CD14-positive monocyte (primary cell): ENCODE data around the gene EEPD1. TPM values are rescaled to one million over a fixed set of nuclear protein-coding genes. Genes with fewer than 3 reads are reported as not detected.

Experiments
- DNase-seq, 3 donors: peaks; one replicate each; pipeline ENCODE4 v3.0.0-alpha.2; 2011 to 2022
- H2AFZ ChIP-seq: 2 replicates; pipeline ENCODE4 v1.6.0; 2012; ENCODE audit warnings: mild to moderate bottlenecking, low read depth, low read length, inconsistent platforms; ENCODE audit not compliant: insufficient read depth, poor library complexity, severe bottlenecking
- H3K27ac ChIP-seq, 2 donors: 1 replicate in 1 of 2; 2 replicates in 1 of 2; pipeline ENCODE4 v1.5.1; 2012 to 2013; ENCODE audit warnings: low read length in 2 of 2, control low read depth in 1 of 2, inconsistent platforms in 1 of 2, low read depth in 1 of 2, mild to moderate bottlenecking in 1 of 2
- H3K27me3 ChIP-seq, 2 donors: one replicate each; pipeline versions ENCODE4 v1.6.0 to v1.6.1; 2011 to 2013; ENCODE audit warnings: low read length in 2 of 2; ENCODE audit not compliant: control insufficient read depth in 2 of 2, insufficient read depth in 2 of 2
- H3K36me3 ChIP-seq, 2 donors: replicated peaks in 1 of 2; 1 replicate in 1 of 2; 2 replicates in 1 of 2; pipeline versions ENCODE4 v1.5.1 to v1.6.1; 2012 to 2013; ENCODE audit warnings: low read length in 2 of 2, control low read depth in 1 of 2, inconsistent platforms in 1 of 2, mild to moderate bottlenecking in 1 of 2; ENCODE audit not compliant: insufficient read depth in 2 of 2, control insufficient read depth in 1 of 2
- H3K4me1 ChIP-seq, 2 donors: 1 replicate in 1 of 2; 2 replicates in 1 of 2; pipeline versions ENCODE4 v1.5.1 to v1.6.1; 2012 to 2013; ENCODE audit warnings: low read length in 2 of 2, control low read depth in 1 of 2, inconsistent platforms in 1 of 2, mild to moderate bottlenecking in 1 of 2, moderate library complexity in 1 of 2; ENCODE audit not compliant: insufficient read depth in 2 of 2, control insufficient read depth in 1 of 2
- H3K4me2 ChIP-seq: replicated peaks from 2 replicates; pipeline ENCODE3; 2012; ENCODE audit warnings: low read length, moderate library complexity, mild to moderate bottlenecking; ENCODE audit not compliant: poor library complexity, severe bottlenecking; ENCODE audit errors: extremely low read depth
- H3K4me3 ChIP-seq, 3 experiments: fragments of 200-600 bp in 1 of 3; sonication (generic) in 1 of 3; replicated peaks in 1 of 3; 1 replicate in 2 of 3; 2 replicates in 1 of 3; pipeline ENCODE4 v1.5.1; 2011 to 2013; ENCODE audit warnings: low read length in 3 of 3, mild to moderate bottlenecking in 3 of 3, control low read depth in 2 of 3, low read depth in 2 of 3, inconsistent platforms in 1 of 3, moderate library complexity in 1 of 3
- H3K79me2 ChIP-seq: 2 replicates; pipeline ENCODE4 v1.6.0; 2012; ENCODE audit warnings: mild to moderate bottlenecking, control low read depth, inconsistent platforms, low read length, moderate library complexity; ENCODE audit not compliant: insufficient read depth
- H3K9ac ChIP-seq: 2 replicates; pipeline ENCODE4 v1.6.0; 2017; ENCODE audit warnings: low read length, mild to moderate bottlenecking; ENCODE audit not compliant: insufficient read depth, poor library complexity, severe bottlenecking
- H3K9me3 ChIP-seq, 2 donors: replicated peaks in 1 of 2; 1 replicate in 1 of 2; 2 replicates in 1 of 2; pipeline versions ENCODE4 v1.5.1 to v1.6.1; 2012 to 2013; ENCODE audit warnings: low read length in 2 of 2, control low read depth in 1 of 2; ENCODE audit not compliant: control insufficient read depth in 1 of 2, insufficient read depth in 1 of 2
- H4K20me1 ChIP-seq: 2 replicates; pipeline ENCODE4 v1.6.0; 2012; ENCODE audit warnings: mild to moderate bottlenecking, low read length, control low read depth, moderate library complexity; ENCODE audit not compliant: insufficient read depth
- H3K27ac Mint-ChIP-seq, 7 donors: one replicate each; pipeline ENCODE4 v1.8.0; 2020; ENCODE audit warnings: mild to moderate bottlenecking in 7 of 7, mixed read lengths in 7 of 7, moderate library complexity in 6 of 7, inconsistent platforms in 2 of 7
- H3K27me3 Mint-ChIP-seq, 3 donors: one replicate each; pipeline ENCODE4 v1.8.0; 2021 to 2022; ENCODE audit warnings: low read depth in 3 of 3, mild to moderate bottlenecking in 3 of 3, mixed read lengths in 3 of 3, moderate library complexity in 3 of 3, inconsistent platforms in 1 of 3
- H3K36me3 Mint-ChIP-seq, 2 donors: one replicate each; pipeline ENCODE4 v1.8.0; 2020; ENCODE audit warnings: mixed read lengths in 2 of 2, inconsistent platforms in 1 of 2, mild to moderate bottlenecking in 1 of 2
- H3K4me1 Mint-ChIP-seq: one replicate; pipeline ENCODE4 v1.8.0; 2020; ENCODE audit warnings: mild to moderate bottlenecking, mixed read lengths
- H3K4me3 Mint-ChIP-seq, 2 donors: one replicate each; pipeline ENCODE4 v1.8.0; 2020; ENCODE audit warnings: mild to moderate bottlenecking in 2 of 2, mixed read lengths in 2 of 2, moderate library complexity in 1 of 2
- H3K9me3 Mint-ChIP-seq, 7 donors: one replicate each; pipeline ENCODE4 v1.8.0; 2020 to 2022; ENCODE audit warnings: mixed read lengths in 7 of 7, mild to moderate bottlenecking in 6 of 7, moderate library complexity in 6 of 7, inconsistent platforms in 2 of 7
- WGBS: methylation state at CpG from one replicate; pipeline ENCODE4 v1.1.5; 2013; ENCODE audit warnings: missing lambda C conversion rate; ENCODE audit not compliant: insufficient coverage; 5-methylcytosine and 5-hydroxymethylcytosine counted together
- intact Hi-C, 2 donors: fragments of 100-400 bp; cut with micrococcal nuclease; formaldehyde crosslinking; loops; one replicate each; pipeline versions ENCODE4 v1.15.0 to v1.15.1; 2023
- polyA plus RNA-seq, 3 donors: library from polyadenylated mRNA; depleted of rRNA in 1 of 3; unstranded in 2 of 3; stranded (reverse) in 1 of 3; fragments of 300-500 nt in 2 of 3; fragments of >200 nt in 1 of 3; fragmentation: Illumina TruSeq in 2 of 3; gene quantifications; 1 replicate in 2 of 3; 2 replicates in 1 of 3; pipeline ENCODE4 v1.2.3, GENCODE V29; 2012 to 2021
- TF ChIP-seq, protein P1 (sequence below): fragments of 200-600 bp; IDR thresholded peaks from one replicate; pipeline ENCODE4 v1.8.0; 2022; ENCODE audit warnings: antibody characterized with exemption, mild to moderate bottlenecking

Gene EEPD1
- polyA plus RNA-seq, 3 donors, result 8.6 to 14.4 (median 12.6) TPM

DNA sequence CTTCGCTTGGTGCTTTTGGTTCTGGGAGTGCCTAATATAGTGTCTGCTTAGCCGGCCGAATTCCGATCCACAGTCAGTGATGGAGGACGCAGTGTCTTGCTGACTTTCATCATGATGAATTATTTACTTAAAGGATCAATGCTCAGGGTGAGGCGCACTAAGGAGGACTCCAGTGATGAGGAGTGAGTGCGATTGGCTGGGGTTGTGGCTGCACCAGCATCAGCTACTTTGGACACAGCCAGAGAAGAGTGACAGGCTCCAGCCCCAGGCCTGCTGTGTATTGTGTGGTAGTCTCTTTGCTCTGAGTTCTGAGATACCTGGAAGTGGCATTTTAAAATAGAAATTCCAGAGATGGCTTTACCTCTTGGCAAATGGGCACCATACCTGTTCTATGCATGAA lies 163.3 kb downstream of the EEPD1 start:
- Histone ChIP-seq H3K9me3 (no peaks in the 10 kb centered on the region), H3K4me3 (no peak overlapping the region), H3K4me2 (no peak overlapping the region), H3K27ac (no peak overlapping the region), H4K20me1 (no peaks in the 10 kb centered on the region), H3K4me1 (no peaks in the 10 kb centered on the region), H3K36me3 (no peaks in the 10 kb centered on the region), H2AFZ (no peak overlapping the region), H3K79me2 (no peaks in the 10 kb centered on the region), H3K27me3 (no peaks in the 10 kb centered on the region), H3K9ac (no peak overlapping the region)
- 98% methylated on average over 7 of the region's 7 CpGs for WGBS
- Mint-ChIP-seq H3K27ac (peak overlapping the region in 2 of 7 donors; percentile 26 to 33), H3K36me3 (no peaks in the 10 kb centered on the region), H3K27me3 (peaks cover 1 to 4% (median 3%) of the 10 kb centered on the region in 3 donors), H3K4me3 (no peak overlapping the region), H3K9me3 (no peaks in the 10 kb centered on the region), H3K4me1 (peaks cover 3% of the 10 kb centered on the region)
- TF ChIP-seq, protein P1, sequence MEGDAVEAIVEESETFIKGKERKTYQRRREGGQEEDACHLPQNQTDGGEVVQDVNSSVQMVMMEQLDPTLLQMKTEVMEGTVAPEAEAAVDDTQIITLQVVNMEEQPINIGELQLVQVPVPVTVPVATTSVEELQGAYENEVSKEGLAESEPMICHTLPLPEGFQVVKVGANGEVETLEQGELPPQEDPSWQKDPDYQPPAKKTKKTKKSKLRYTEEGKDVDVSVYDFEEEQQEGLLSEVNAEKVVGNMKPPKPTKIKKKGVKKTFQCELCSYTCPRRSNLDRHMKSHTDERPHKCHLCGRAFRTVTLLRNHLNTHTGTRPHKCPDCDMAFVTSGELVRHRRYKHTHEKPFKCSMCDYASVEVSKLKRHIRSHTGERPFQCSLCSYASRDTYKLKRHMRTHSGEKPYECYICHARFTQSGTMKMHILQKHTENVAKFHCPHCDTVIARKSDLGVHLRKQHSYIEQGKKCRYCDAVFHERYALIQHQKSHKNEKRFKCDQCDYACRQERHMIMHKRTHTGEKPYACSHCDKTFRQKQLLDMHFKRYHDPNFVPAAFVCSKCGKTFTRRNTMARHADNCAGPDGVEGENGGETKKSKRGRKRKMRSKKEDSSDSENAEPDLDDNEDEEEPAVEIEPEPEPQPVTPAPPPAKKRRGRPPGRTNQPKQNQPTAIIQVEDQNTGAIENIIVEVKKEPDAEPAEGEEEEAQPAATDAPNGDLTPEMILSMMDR, result no peak
- intact Hi-C loops, result loop anchor here in 1 of 2 donors (5.0 kb wide), 1 partner anchor 329 kb away; no protein-coding TSS in a partner anchor
- DNase-seq, result no peak

DNA sequence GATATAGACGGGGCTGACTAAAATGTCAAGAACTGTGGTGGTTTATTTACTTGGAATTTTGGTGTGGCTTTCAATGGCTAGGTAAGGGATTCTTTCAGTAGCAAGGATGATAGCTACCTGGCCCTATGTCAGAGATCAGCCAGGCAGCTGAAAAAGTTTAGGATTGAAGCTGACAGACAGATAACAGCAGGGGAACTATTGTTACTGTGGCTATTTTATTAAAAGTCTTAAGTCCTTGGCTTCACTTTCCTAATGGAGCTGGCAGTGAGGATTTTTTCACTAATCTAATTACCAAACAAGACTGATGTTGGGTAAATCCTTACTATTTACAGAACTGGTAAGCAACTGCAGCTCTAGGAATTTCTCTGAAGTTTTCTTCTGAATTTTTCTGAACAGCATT lies 164.2 kb downstream of the EEPD1 start:
- no peak overlapping the region for H2AFZ ChIP-seq
- intact Hi-C loops, result loop anchor here in 1 of 2 donors (5.0 kb wide), 1 partner anchor 330 kb away; no protein-coding TSS in a partner anchor
- no peaks in the 10 kb centered on the region for H3K27me3 ChIP-seq
- H3K79me2 ChIP-seq, result no peaks in the 10 kb centered on the region
- H3K4me1 ChIP-seq, result no peaks in the 10 kb centered on the region
- H3K27ac Mint-ChIP-seq, result no peak overlapping the region
- H3K9me3 Mint-ChIP-seq, result no peaks in the 10 kb centered on the region
- H3K9me3 ChIP-seq, result no peaks in the 10 kb centered on the region
- H3K9ac ChIP-seq, result no peak overlapping the region
- WGBS, result no CpG with 5 or more reads among the region's 1 CpG
- H3K36me3 ChIP-seq, result no peaks in the 10 kb centered on the region
- no peak overlapping the region for H3K4me3 Mint-ChIP-seq
- no peaks in the 10 kb centered on the region for H4K20me1 ChIP-seq
- TF ChIP-seq, protein P1, result no peak
- peaks cover 0 to 4% (median 4%) of the 10 kb centered on the region in 3 donors for H3K27me3 Mint-ChIP-seq
- no peaks in the 10 kb centered on the region for H3K36me3 Mint-ChIP-seq
- no peak for DNase-seq
- no peak overlapping the region for H3K4me2 ChIP-seq
- peaks cover 3% of the 10 kb centered on the region for H3K4me1 Mint-ChIP-seq
- no peak overlapping the region for H3K27ac ChIP-seq
- H3K4me3 ChIP-seq, result no peak overlapping the region
